ENCODE results near the gene SLC6A17.
A peak's percentile ranks its signal among the peaks of the same experiment; 100 is the strongest.

The SLC6A17 gene

DNA sequence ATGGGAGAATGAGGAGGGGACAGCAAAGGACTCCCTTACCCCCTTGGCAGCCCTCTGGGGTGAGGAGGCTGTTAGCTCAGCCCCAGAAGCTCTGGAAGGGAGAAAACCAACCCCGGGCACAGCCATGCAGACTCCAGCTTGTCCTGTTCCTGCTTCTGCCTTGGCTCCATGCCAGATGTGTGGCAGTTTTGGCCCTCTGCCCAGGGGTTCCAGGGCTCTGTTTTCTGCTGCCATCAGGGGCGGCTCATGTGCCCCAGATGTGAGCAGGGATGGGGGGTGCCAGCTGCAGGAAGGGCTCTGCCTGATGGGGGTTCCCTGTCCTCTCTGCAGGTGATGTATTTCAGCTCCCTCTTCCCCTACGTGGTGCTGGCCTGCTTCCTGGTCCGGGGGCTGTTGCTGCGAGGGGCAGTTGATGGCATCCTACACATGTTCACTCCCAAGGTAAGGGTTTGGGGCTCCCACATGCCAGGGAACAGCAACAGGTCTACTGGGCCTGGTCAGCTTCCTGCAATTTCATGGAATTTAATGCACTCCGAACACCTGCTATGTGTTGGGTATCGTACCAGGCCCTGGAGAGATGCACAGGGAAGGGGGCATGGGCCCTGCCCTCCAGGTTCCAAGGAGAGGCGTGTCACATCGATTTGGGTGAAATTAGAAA is 26.1 kb downstream of the SLC6A17 start:
- DNase-seq = no peak

GRCh38 chr1:110177775-110178174 is 27.5 kb downstream of the SLC6A17 start:
- no peak for DNase-seq

DNA sequence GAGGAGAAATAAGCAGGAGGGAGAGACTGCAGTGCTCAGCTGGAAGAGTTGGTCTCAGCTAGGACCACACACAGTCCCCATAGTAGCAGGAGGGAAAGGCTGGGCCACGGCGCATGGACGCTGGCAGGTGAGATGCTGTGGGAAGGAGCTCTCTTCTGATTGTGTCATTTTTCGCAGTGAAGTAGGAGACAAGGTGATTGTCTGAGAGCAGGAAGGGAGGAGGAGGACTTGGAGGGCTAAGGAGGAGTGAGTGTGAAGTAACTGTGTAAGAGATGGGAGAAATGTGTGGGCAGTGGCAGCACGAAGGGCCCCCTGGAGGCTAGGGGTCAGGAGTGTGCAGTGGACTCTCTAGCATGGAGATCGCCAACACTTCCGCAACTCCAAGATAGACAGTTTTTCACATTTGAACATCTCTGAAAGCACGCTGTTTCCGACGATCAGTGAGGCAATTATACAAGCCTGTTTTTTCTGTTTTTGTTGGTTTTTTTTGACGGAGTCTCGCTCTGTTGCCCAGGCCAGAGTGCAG is 33.4 kb downstream of the SLC6A17 start:
- DNase-seq = no peak

GRCh38 chr1:110184446-110184845 is 34.2 kb downstream of the SLC6A17 start:
- no peak for DNase-seq

GRCh38 chr1:110185181-110185580 is 34.9 kb downstream of the SLC6A17 start:
- no peak for DNase-seq

DNA sequence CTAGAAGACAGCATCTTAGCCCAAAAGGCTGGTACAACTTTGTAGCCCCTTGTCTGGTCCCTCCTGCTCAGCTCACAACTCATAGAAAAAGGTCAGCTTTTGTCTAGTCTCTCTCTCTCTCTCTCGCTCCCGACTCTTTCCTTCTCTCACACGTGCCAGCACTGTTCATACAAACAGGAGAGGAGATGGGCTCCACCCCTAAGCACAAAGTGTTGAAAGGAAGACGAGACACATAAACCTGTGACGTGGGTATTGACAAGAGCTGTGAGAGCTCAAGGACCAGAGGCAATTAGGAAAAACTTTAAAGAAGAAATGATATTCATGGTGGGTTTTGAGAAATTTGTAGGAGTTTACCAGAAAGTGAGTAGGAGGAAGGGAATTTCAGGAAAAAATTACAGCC is 36.3 kb downstream of the SLC6A17 start:
- DNase-seq = no peak

- DNase-seq = no peak
Observed at GRCh38 chr1:110187139-110187890, 37.0 kb downstream of the SLC6A17 start.

GRCh38 chr1:110188035-110188618 is 37.8 kb downstream of the SLC6A17 start:
- no peak for DNase-seq

DNA sequence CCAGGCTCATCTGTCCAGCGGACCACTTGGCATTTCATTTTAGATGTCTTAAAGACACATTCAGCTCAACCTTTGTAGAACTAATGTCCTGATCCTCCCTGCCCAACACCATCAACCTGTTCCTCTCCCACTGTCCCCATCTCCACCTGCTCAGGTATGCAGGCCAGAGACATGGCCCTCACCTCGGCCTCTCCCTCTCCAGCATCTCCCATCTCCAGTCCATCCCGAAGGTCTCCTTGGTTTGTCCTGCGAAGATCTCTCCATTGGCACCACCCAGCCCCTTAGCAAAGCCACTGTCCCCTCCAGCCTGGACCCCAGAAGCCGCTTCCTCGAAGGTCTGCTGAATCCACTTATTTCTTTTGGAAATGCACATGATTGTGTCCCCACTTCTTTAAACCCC is 38.9 kb downstream of the SLC6A17 start:
- no peak for DNase-seq

GRCh38 chr1:110190282-110190929 is 40.1 kb downstream of the SLC6A17 start:
- DNase-seq = no peak

DNA sequence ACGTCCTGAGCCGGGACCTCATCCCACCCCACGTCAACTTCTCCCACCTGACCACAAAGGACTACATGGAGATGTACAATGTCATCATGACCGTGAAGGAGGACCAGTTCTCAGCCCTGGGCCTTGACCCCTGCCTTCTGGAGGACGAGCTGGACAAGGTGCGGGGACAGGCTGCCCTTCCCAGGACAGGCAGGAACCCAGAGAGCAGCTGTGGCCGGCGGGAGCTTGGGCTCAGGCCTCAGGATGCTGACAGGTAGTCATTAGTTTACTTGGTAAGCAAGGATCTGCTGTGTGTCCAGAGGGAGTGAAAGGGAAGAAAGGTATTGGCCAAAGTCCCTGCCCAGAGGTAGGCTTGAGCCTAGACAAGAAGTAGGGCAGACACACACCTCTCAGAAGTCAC is 42.2 kb downstream of the SLC6A17 start:
- DNase-seq = no peak

DNA sequence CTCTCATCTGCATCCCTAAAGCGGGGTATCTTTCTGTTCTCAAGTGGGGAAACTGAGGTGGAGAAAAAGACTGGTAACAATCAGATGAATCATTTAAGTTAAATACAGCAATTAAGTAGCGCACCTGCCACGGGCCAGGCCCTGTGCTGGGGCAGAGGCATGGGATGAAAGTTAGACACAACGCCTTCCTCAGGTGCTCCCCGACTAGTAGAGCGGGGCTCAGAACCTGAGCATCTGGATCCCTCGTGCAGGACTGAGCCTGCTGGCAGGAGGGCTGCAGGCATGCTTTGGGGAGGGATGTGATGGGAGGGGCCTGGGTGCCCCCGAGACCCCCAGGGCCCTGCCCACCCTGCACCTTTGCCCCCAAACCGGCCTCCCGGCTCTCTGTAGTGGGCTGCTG is 44.9 kb downstream of the SLC6A17 start:
- DNase-seq = no peak

GRCh38 chr1:110196917-110197765 is 46.8 kb downstream of the SLC6A17 start:
- DNase-seq = peak; percentile 45 to 53

GRCh38 chr1:110197905-110198629 is 47.8 kb downstream of the SLC6A17 start:
- no peak for DNase-seq

DNA sequence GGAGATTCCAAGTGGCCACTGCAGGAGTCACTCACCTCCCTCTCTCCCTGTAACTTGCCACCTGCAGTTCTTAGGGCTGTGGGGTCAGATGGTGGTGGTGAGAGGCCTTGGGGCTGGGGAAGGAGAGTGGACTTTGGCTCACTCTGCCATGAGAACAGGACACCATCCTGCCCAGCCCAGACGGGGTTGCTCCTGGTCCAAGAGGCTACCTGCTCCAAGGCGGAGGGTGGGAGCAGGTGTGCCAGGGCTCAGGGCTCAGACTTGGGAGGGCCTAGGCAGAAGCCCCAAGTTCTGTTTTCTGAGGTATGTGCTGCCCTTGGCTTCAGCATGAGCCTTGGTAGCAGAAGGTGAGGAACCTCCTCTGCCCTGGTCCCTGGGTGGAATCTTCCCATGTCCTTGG is 48.5 kb downstream of the SLC6A17 start:
- no peak for DNase-seq

GRCh38 chr1:110200190-110200589 is 49.9 kb downstream of the SLC6A17 start:
- DNase-seq = no peak

DNA sequence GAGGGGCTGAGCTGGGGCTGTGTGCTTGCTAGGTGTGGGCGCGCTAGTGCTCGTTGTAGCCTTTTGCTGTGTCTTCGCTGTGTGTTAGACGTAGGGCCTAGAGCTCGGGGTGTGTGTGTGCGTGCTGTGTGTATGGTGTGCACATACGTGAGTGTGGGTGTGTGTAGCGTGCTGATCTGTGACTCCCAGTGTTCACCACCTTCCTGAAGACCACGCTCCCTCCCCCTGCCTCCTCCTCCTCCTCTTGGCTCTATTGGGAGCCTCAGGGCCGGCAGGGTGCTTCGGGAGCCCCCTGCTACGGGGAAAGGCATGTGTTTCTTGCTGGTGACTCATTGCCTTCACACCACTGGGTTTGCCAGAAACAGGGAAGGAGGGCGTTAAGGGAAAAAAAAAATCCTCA is 50.4 kb downstream of the SLC6A17 start:
- DNase-seq = no peak

DNA sequence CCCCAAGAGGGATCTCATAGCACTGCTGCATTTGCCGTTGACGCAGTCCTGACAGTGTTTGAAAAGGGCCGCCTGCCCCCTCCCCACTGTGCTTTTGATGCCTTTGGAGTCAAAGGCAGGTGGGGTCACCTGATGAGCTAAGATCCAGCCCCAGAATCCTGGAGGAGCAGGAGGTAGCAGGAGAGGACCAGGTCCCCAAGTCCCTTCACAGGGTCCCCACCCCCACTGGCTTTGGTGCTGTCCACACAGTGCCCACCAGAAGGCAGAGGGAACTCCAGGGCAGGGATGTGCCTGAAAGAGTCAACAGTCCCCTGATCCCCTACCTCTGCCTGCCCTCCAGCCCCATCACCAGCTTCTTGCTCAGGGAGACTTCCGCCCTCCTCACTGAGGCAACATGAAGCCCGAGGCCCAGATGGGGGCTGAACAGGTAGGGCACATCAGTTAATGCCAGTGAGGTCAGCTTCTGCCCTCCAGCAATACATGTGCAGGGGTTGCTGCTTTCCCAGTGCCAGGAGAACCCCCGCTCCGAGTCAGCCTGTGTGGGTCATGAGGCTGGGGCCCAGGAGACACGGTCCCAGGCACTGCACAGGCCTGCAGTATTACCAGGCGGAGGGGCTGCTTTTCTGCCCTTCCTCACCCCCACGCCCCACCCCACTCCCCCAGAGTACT is 51.0 kb downstream of the SLC6A17 start:
- no peak for DNase-seq

DNA sequence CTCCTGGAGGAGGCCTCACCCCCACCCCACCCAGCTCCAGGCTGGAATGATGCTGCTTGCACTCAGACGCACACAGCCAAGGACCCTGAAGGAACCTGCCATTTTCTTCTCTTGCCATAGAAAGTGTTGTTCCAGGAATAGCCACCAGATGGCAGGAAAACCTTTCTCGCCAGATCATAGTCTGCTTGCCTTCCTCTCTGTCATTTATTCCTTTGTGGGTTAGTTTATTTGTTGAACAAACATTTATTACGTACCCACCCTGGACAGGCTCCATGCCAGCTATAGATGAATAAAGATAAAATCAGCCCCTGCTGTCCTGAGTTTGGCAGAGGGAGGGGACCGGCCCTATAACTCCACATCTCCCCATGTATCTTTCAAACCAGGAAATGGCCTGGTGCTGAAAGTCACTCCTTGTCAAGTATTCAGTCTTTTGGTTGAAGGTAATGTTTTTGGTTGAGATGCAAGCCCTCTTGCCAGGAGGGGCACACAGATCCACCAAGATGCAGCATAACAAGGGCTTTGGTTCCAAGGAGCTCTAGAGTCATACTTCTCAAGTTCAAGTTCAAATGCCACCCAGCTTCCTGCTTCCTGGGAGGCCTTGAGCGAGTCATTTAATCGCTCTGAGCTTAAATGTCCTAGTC is 52.8 kb downstream of the SLC6A17 start:
- DNase-seq = peak; percentile 77 to 78

- no peak for DNase-seq
Observed at GRCh38 chr1:110205156-110205555, 54.9 kb downstream of the SLC6A17 start.

Data from stimulated activated CD4-positive, alpha-beta T cell treated with anti-CD3 and anti-CD28 coated beads, Interleukin-2, amount 100 ng/mL, for 48 hours (primary cell).